HCT116 (cell line): Measurements from ENCODE around the gene FARP1. TPM values are rescaled to one million over a fixed set of nuclear protein-coding genes. Genes with fewer than 3 reads are reported as not detected.

Source experiments
- ATAC-seq: fragments of 200-7000 bp; cut with Tn5 transposase; 2 replicates; pipeline ENCODE4 v1.9.1; 2020; ENCODE audit warnings: mild to moderate bottlenecking, moderate library complexity
- BruUV-seq: library from RNA; stranded (reverse); fragments of 400-500 nt; replicated peaks from 2 replicates; lab custom pipeline; 2021; lab: Mats Ljungman, UMichigan
- CTCF ChIA-PET: fragments of 300-600 bp; sonication (Branson Sonifier 250); formaldehyde crosslinking; loops from one replicate; lab custom pipeline; 2021; ENCODE audit warnings: antibody characterized with exemption; lab: Charles Lee
- POLR2A ChIA-PET: fragments of 300-600, 350-600 bp; sonication (Branson Sonifier 250); formaldehyde crosslinking; loops from one replicate; lab custom pipeline; 2021; ENCODE audit warnings: antibody characterized with exemption; lab: Charles Lee
- RAD21 ChIA-PET, 2 experiments: fragments of 300-600 bp; sonication (Branson Sonifier 250); formaldehyde crosslinking; loops; one replicate each; lab custom pipeline; 2023; ENCODE audit warnings: low total read pairs in 2 of 2; ENCODE audit not compliant: uncharacterized antibody in 2 of 2, unreplicated experiment in 2 of 2, low non-redundant PET in 1 of 2; lab: Charles Lee
- DNase-seq: peaks from one replicate; pipeline ENCODE4 v3.0.0-alpha.2; 2010; ENCODE audit warnings: low read depth, low spot score
- H2AFZ ChIP-seq: fragments of 200-600 bp; shearing (Covaris generic), sonication (generic); 2 replicates; pipeline ENCODE4 v1.6.1; 2017; ENCODE audit warnings: low read depth, mixed run types, mixed read lengths, antibody characterized with exemption, low read length; ENCODE audit not compliant: poor library complexity, severe bottlenecking
- H3K27ac ChIP-seq: 2 replicates; pipeline ENCODE4 v1.5.1; 2012; ENCODE audit warnings: low read depth, low read length
- H3K27me3 ChIP-seq: fragments of 200-600 bp; sonication (generic); 2 replicates; pipeline ENCODE4 v1.6.1; 2016; ENCODE audit warnings: mixed run types, low read length, mixed read lengths; ENCODE audit not compliant: insufficient read depth
- H3K36me3 ChIP-seq, 2 experiments: fragments of 200-500 bp in 1 of 2; fragments of 200-600 bp in 1 of 2; sonication (Bioruptor generic) in 1 of 2; sonication (generic) in 1 of 2; 2 replicates each; pipeline versions ENCODE4 v1.5.1 to v1.6.1; 2014 to 2016; ENCODE audit warnings: low read length in 2 of 2, inconsistent platforms in 1 of 2, mixed read lengths in 1 of 2, mixed run types in 1 of 2; ENCODE audit not compliant: insufficient read depth in 2 of 2, control insufficient read depth in 1 of 2
- H3K4me1 ChIP-seq, 2 experiments: fragments of 200-600 bp in 1 of 2; sonication (generic) in 1 of 2; 2 replicates each; pipeline versions ENCODE4 v1.5.1 to v1.6.1; 2012 to 2017; ENCODE audit warnings: low read length in 2 of 2, inconsistent platforms in 1 of 2, mild to moderate bottlenecking in 1 of 2, mixed read lengths in 1 of 2, mixed run types in 1 of 2, moderate library complexity in 1 of 2; ENCODE audit not compliant: insufficient read depth in 2 of 2, control insufficient read depth in 1 of 2
- H3K4me2 ChIP-seq: fragments of 200-600 bp; sonication (generic); 2 replicates; pipeline ENCODE4 v1.6.1; 2017; ENCODE audit warnings: mixed run types, low read length, mixed read lengths
- H3K4me3 ChIP-seq, 2 experiments: fragments of 200-600 bp in 1 of 2; sonication (generic) in 1 of 2; replicated peaks in 1 of 2; 2 replicates each; pipeline ENCODE4 v1.5.1; 2011 to 2016; ENCODE audit warnings: low read length in 2 of 2, control low read depth in 1 of 2, low read depth in 1 of 2, mild to moderate bottlenecking in 1 of 2, mixed read lengths in 1 of 2, mixed run types in 1 of 2
- H3K79me2 ChIP-seq: fragments of 200-600 bp; sonication (generic); 2 replicates; pipeline ENCODE4 v1.6.1; 2017; ENCODE audit warnings: mild to moderate bottlenecking, mixed run types, low read length, moderate library complexity, mixed read lengths; ENCODE audit not compliant: insufficient read depth
- H3K9ac ChIP-seq: fragments of 200-600 bp; sonication (generic); 2 replicates; pipeline ENCODE4 v1.6.1; 2016; ENCODE audit warnings: low read length, mixed read lengths
- H3K9me2 ChIP-seq: fragments of 200-600 bp; sonication (generic), shearing (Covaris generic); 2 replicates; pipeline ENCODE4 v1.6.1; 2017; ENCODE audit warnings: mixed run types, mild to moderate bottlenecking, moderate library complexity; ENCODE audit not compliant: insufficient read depth
- H3K9me3 ChIP-seq, 2 experiments: fragments of 200-500 bp in 1 of 2; fragments of 200-600 bp in 1 of 2; sonication (Bioruptor generic) in 1 of 2; sonication (generic) in 1 of 2; 2 replicates each; pipeline ENCODE4 v1.6.1; 2014 to 2017; ENCODE audit warnings: low read length in 2 of 2, mixed read lengths in 2 of 2, inconsistent platforms in 1 of 2, low read depth in 1 of 2, mild to moderate bottlenecking in 1 of 2, mixed run types in 1 of 2, moderate library complexity in 1 of 2; ENCODE audit not compliant: control insufficient read depth in 1 of 2, insufficient read depth in 1 of 2
- H4K20me1 ChIP-seq: fragments of 200-600 bp; sonication (generic), shearing (Covaris generic); 2 replicates; pipeline ENCODE4 v1.6.1; 2017; ENCODE audit warnings: mixed run types, mild to moderate bottlenecking, moderate library complexity; ENCODE audit not compliant: insufficient read depth
- CEBPB ChIP-seq: IDR thresholded peaks from 2 replicates; pipeline ENCODE4 v1.6.1; 2012; ENCODE audit warnings: low read depth
- CTCF ChIP-seq, 3 experiments: fragments of 200-600 bp in 1 of 3; sonication (generic) in 1 of 3; IDR thresholded peaks in 2 of 3; conservative IDR thresholded peaks in 1 of 3; 2 replicates each; pipeline ENCODE4 v1.5.1; 2012 to 2017; ENCODE audit warnings: low read depth in 2 of 3, low read length in 2 of 3, antibody characterized with exemption in 1 of 3, borderline replicate concordance in 1 of 3, control low read depth in 1 of 3, mild to moderate bottlenecking in 1 of 3, mixed read lengths in 1 of 3, mixed run types in 1 of 3, moderate library complexity in 1 of 3; ENCODE audit not compliant: insufficient read depth in 1 of 3
- SIN3A ChIP-seq: IDR thresholded peaks from 2 replicates; pipeline ENCODE4 v1.6.1; 2012; ENCODE audit warnings: low read depth
- ZBTB33 ChIP-seq: IDR thresholded peaks from 2 replicates; pipeline ENCODE4 v1.6.1; 2011; ENCODE audit warnings: mild to moderate bottlenecking, low read length, moderate library complexity; ENCODE audit not compliant: insufficient replicate concordance; ENCODE audit errors: extremely low read depth
- intact Hi-C: fragments of 100-400 bp; cut with micrococcal nuclease; formaldehyde crosslinking; loops from 2 replicates; pipeline ENCODE4 v1.10.0; 2022
- total RNA-seq: library from RNA; stranded (reverse); gene quantifications from one replicate; pipeline ENCODE4 v1.2.1, GENCODE V29; 2021; ENCODE audit not compliant: unreplicated experiment

Gene FARP1
- total RNA-seq, 1 experiment from 2014 or later, result 30.5 TPM

- Histone ChIP-seq H3K79me2 (no peaks in the 10 kb centered on the region), H3K9ac (no peak overlapping the region), H4K20me1 (no peaks in the 10 kb centered on the region), H3K27me3 (no peaks in the 10 kb centered on the region), H3K4me2 (no peak overlapping the region), H2AFZ (no peak overlapping the region), H3K4me1 (no peaks in the 10 kb centered on the region), H3K9me2 (no peaks in the 10 kb centered on the region), H3K27ac (no peak overlapping the region), H3K36me3 (no peaks in the 10 kb centered on the region), H3K9me3 (no peaks in the 10 kb centered on the region), H3K4me3 (no peak overlapping the region)
- BruUV-seq, result no TSS peak
- ATAC-seq, result no peak
- DNase-seq, result no peak
- ChIA-PET RAD21 (interaction anchor here in 1 of 2 experiments (0.7 kb wide), 1 partner anchor 90 kb away, joined by 5 read pairs; no protein-coding TSS in a partner anchor), POLR2A (no interaction called here), CTCF (interaction anchor here (0.7 kb wide), 1 partner anchor 69 kb away, joined by 3 read pairs; no protein-coding TSS in a partner anchor)
- intact Hi-C loops, result no loop called here
- no peak for TF ChIP-seq ZBTB33
- TF ChIP-seq CTCF (IDR thresholded peaks at IDR 0.05 in 2 of 3, conservative IDR thresholded peaks at IDR 0.05 in 1 of 3; ENCODE audit: borderline replicate concordance in 1 of 3, insufficient read depth in 1 of 3, low read depth in 2 of 3, low read length in 2 of 3), result no peak
- TF ChIP-seq CEBPB, result no peak
- TF ChIP-seq SIN3A, result no peak
Measured at GRCh38 chr13:98223741-98224140, 80.8 kb downstream of the FARP1 start.
